Measurements from ENCODE around the gene ITLN2.
"Not testable (repeated sequence)": the region's sequence is repeated elsewhere in the genome, so short reads cannot be mapped to it uniquely, and the experiment has no call there.

The ITLN2 gene

DNA sequence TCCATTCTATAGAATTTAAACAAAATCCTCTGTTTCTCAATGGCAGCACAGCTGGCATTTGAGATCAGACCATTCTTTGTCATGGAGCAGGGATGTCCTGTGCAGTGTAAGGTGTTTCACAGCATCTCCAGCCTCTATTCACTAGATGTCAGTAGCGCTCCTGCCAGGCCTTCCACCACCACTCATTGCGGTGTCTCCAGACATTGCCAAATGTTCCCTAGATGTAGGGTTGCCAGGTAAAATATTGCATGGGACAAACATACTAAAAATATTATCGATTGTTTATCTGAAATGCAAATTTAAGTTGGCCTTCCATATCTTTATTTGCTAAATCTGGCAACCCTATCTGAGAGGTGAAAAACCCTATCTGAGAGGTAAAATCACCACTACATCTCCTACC lies 11.7 kb downstream of the ITLN2 start:
- Histone ChIP-seq H3K27me3 (ENCODE audit: control insufficient read depth in 5 of 5, insufficient read depth in 4 of 5, low read length in 5 of 5) (peaks cover 0 to 7% (median 2%) of the 10 kb centered on the region in 5 donors), H3K4me1 (ENCODE audit: control insufficient read depth in 5 of 5, insufficient read depth in 5 of 5, low read length in 5 of 5) (no peaks in the 10 kb centered on the region), H3K27ac (ENCODE audit: low read depth, low read length) (no peak overlapping the region), H3K9ac (ENCODE audit: low read length in 5 of 5) (no peak overlapping the region), H3K4me3 (ENCODE audit: low read depth in 1 of 5, low read length in 5 of 5) (no peak overlapping the region), H3K9me3 (ENCODE audit: control insufficient read depth in 5 of 5, low read length in 5 of 5) (peaks cover 0 to 4% (median 0%) of the 10 kb centered on the region in 5 donors), H3K36me3 (ENCODE audit: control insufficient read depth in 5 of 5, insufficient read depth in 5 of 5, low read length in 5 of 5) (no peaks in the 10 kb centered on the region)

- not testable (repeated sequence) for H3K27me3 ChIP-seq (ENCODE audit: control insufficient read depth in 5 of 5, insufficient read depth in 4 of 5, low read length in 5 of 5); H3K9me3 ChIP-seq (ENCODE audit: control insufficient read depth in 5 of 5, low read length in 5 of 5); H3K4me3 ChIP-seq (ENCODE audit: low read depth in 1 of 5, low read length in 5 of 5); H3K9ac ChIP-seq (ENCODE audit: low read length in 5 of 5); H3K4me1 ChIP-seq (ENCODE audit: control insufficient read depth in 5 of 5, insufficient read depth in 5 of 5, low read length in 5 of 5); H3K36me3 ChIP-seq (ENCODE audit: control insufficient read depth in 5 of 5, insufficient read depth in 5 of 5, low read length in 5 of 5); H3K27ac ChIP-seq (ENCODE audit: low read depth, low read length)
These were observed 17.9 kb downstream of the ITLN2 start for GRCh38 chr1:160936666-160937065.

GRCh38 chr1:160935527-160936258 lies 18.9 kb downstream of the ITLN2 start:
- Histone ChIP-seq H3K9ac (ENCODE audit: low read length in 5 of 5) (no peak overlapping the region), H3K9me3 (ENCODE audit: control insufficient read depth in 5 of 5, low read length in 5 of 5) (no peaks in the 10 kb centered on the region), H3K27ac (ENCODE audit: low read depth, low read length) (no peak overlapping the region), H3K4me3 (ENCODE audit: low read depth in 1 of 5, low read length in 5 of 5) (no peak overlapping the region), H3K36me3 (ENCODE audit: control insufficient read depth in 5 of 5, insufficient read depth in 5 of 5, low read length in 5 of 5) (no peaks in the 10 kb centered on the region), H3K27me3 (ENCODE audit: control insufficient read depth in 5 of 5, insufficient read depth in 4 of 5, low read length in 5 of 5) (no peaks in the 10 kb centered on the region), H3K4me1 (ENCODE audit: control insufficient read depth in 5 of 5, insufficient read depth in 5 of 5, low read length in 5 of 5) (peaks cover 0 to 6% (median 5%) of the 10 kb centered on the region in 5 donors)

DNA sequence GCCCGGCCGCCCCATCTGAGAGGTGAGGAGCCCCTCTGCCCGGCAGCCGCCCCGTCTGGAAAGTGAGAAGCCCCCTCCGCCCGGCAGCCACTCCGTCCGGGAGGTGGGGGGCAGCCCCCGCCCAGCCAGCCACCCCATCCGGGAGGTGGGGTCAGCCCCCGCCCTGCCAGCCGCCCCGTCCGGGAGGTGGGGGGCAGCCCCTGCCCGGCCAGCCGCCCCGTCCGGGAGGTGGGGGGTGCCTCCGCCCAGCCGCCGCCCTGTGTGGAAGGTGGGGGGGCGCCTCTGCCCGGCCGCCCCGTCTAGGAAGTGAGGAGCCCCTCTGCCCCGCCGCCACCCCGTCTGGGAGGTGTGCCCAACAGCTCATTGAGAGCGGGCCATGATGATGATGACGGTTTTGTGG lies 21.3 kb downstream of the ITLN2 start:
- H3K4me1 ChIP-seq (ENCODE audit: control insufficient read depth in 5 of 5, insufficient read depth in 5 of 5, low read length in 5 of 5); H3K4me3 ChIP-seq (ENCODE audit: low read depth in 1 of 5, low read length in 5 of 5); H3K27ac ChIP-seq (ENCODE audit: low read depth, low read length); H3K9ac ChIP-seq (ENCODE audit: low read length in 5 of 5); H3K36me3 ChIP-seq (ENCODE audit: control insufficient read depth in 5 of 5, insufficient read depth in 5 of 5, low read length in 5 of 5); H3K9me3 ChIP-seq (ENCODE audit: control insufficient read depth in 5 of 5, low read length in 5 of 5); H3K27me3 ChIP-seq (ENCODE audit: control insufficient read depth in 5 of 5, insufficient read depth in 4 of 5, low read length in 5 of 5): not testable (repeated sequence)

GRCh38 chr1:160925652-160926244 lies 28.9 kb downstream of the ITLN2 start:
- no peaks in the 10 kb centered on the region for H3K4me1 ChIP-seq (ENCODE audit: control insufficient read depth in 5 of 5, insufficient read depth in 5 of 5, low read length in 5 of 5)
- no peak overlapping the region for H3K27ac ChIP-seq (ENCODE audit: low read depth, low read length)
- no peak overlapping the region for H3K4me3 ChIP-seq (ENCODE audit: low read depth in 1 of 5, low read length in 5 of 5)
- no peaks in the 10 kb centered on the region for H3K36me3 ChIP-seq (ENCODE audit: control insufficient read depth in 5 of 5, insufficient read depth in 5 of 5, low read length in 5 of 5)
- H3K27me3 ChIP-seq (ENCODE audit: control insufficient read depth in 5 of 5, insufficient read depth in 4 of 5, low read length in 5 of 5), result no peaks in the 10 kb centered on the region
- no peak overlapping the region for H3K9ac ChIP-seq (ENCODE audit: low read length in 5 of 5)
- peaks cover 0 to 7% (median 0%) of the 10 kb centered on the region in 5 donors for H3K9me3 ChIP-seq (ENCODE audit: control insufficient read depth in 5 of 5, low read length in 5 of 5)

DNA sequence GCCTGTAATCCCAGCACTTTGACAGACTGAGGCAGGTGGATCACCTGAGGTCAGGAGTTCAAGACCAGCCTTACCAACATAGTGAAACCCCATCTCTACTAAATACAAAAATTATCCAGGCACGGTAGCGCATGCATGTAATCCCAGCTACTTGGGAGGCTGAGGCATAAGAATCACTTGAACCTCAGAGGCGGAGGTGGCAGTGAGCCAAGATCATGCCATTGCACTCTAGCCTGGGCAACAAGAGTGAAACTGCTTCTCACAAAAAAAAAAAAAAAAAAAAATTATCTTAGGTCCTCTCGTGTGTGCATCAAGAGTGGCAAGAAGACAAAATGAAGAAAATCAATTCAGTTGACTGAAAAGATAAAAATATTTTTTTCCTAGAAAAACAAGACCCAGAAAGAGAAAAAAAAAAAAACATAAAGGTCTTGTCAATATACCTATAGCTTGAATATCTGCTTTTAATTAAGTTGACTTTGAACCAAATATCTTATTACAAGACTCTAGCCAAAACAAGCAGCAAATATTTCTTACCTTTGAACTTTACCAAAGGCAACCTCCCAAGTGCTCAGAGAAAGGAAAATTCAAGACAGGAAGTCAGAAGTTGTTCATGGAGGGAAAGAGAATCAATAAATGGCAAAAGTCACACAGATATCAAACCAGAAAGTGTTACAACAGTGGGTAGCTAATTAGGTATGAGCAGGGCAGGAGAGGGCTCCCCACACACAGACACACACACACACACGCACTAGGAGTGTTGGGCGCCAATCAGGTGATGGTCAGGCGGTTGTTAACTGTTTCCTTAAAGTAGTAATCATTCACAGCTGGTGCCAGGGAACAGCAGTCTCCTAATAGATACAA lies 29.6 kb downstream of the ITLN2 start:
- no peaks in the 10 kb centered on the region for H3K36me3 ChIP-seq (ENCODE audit: control insufficient read depth in 5 of 5, insufficient read depth in 5 of 5, low read length in 5 of 5)
- no peaks in the 10 kb centered on the region for H3K27me3 ChIP-seq (ENCODE audit: control insufficient read depth in 5 of 5, insufficient read depth in 4 of 5, low read length in 5 of 5)
- peaks cover 0 to 7% (median 0%) of the 10 kb centered on the region in 5 donors for H3K9me3 ChIP-seq (ENCODE audit: control insufficient read depth in 5 of 5, low read length in 5 of 5)
- H3K9ac ChIP-seq (ENCODE audit: low read length in 5 of 5), result no peak overlapping the region
- no peak overlapping the region for H3K27ac ChIP-seq (ENCODE audit: low read depth, low read length)
- no peaks in the 10 kb centered on the region for H3K4me1 ChIP-seq (ENCODE audit: control insufficient read depth in 5 of 5, insufficient read depth in 5 of 5, low read length in 5 of 5)
- H3K4me3 ChIP-seq (ENCODE audit: low read depth in 1 of 5, low read length in 5 of 5), result no peak overlapping the region

- no peaks in the 10 kb centered on the region for H3K4me1 ChIP-seq (ENCODE audit: control insufficient read depth in 5 of 5, insufficient read depth in 5 of 5, low read length in 5 of 5)
- no peaks in the 10 kb centered on the region for H3K9me3 ChIP-seq (ENCODE audit: control insufficient read depth in 5 of 5, low read length in 5 of 5)
- no peak overlapping the region for H3K27ac ChIP-seq (ENCODE audit: low read depth, low read length)
- no peak overlapping the region for H3K9ac ChIP-seq (ENCODE audit: low read length in 5 of 5)
- no peaks in the 10 kb centered on the region for H3K36me3 ChIP-seq (ENCODE audit: control insufficient read depth in 5 of 5, insufficient read depth in 5 of 5, low read length in 5 of 5)
- no peaks in the 10 kb centered on the region for H3K27me3 ChIP-seq (ENCODE audit: control insufficient read depth in 5 of 5, insufficient read depth in 4 of 5, low read length in 5 of 5)
- H3K4me3 ChIP-seq (ENCODE audit: low read depth in 1 of 5, low read length in 5 of 5), result no peak overlapping the region
These were observed 37.9 kb downstream of the ITLN2 start for GRCh38 chr1:160916666-160917065.

GRCh38 chr1:160913229-160913628 lies 41.4 kb downstream of the ITLN2 start:
- H3K4me1 ChIP-seq (ENCODE audit: control insufficient read depth in 5 of 5, insufficient read depth in 5 of 5, low read length in 5 of 5); H3K27me3 ChIP-seq (ENCODE audit: control insufficient read depth in 5 of 5, insufficient read depth in 4 of 5, low read length in 5 of 5); H3K9me3 ChIP-seq (ENCODE audit: control insufficient read depth in 5 of 5, low read length in 5 of 5); H3K27ac ChIP-seq (ENCODE audit: low read depth, low read length); H3K4me3 ChIP-seq (ENCODE audit: low read depth in 1 of 5, low read length in 5 of 5); H3K9ac ChIP-seq (ENCODE audit: low read length in 5 of 5); H3K36me3 ChIP-seq (ENCODE audit: control insufficient read depth in 5 of 5, insufficient read depth in 5 of 5, low read length in 5 of 5): not testable (repeated sequence)

DNA sequence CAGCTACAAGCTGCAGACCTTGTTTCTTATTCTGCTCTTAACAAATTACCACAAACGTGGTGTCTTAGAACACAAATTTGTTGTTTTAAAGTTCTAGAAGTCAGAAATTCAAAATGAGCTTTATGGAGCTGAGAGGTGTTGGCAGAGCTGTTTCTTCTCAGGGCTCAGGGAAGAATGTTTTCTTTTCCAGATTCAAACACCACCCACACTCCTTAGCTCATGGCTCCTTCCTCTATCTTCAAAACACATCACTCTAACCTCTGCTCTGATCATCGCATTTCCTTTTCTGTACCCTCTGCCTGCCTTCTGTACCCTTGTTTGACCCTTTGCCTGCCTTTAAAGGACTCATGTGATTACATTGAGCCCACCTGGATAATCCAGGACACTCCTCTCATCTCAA lies 42.7 kb downstream of the ITLN2 start:
- Histone ChIP-seq H3K4me1 (ENCODE audit: control insufficient read depth in 5 of 5, insufficient read depth in 5 of 5, low read length in 5 of 5) (no peaks in the 10 kb centered on the region), H3K9ac (ENCODE audit: low read length in 5 of 5) (no peak overlapping the region), H3K4me3 (ENCODE audit: low read depth in 1 of 5, low read length in 5 of 5) (no peak overlapping the region), H3K27ac (ENCODE audit: low read depth, low read length) (no peak overlapping the region), H3K36me3 (ENCODE audit: control insufficient read depth in 5 of 5, insufficient read depth in 5 of 5, low read length in 5 of 5) (no peaks in the 10 kb centered on the region), H3K27me3 (ENCODE audit: control insufficient read depth in 5 of 5, insufficient read depth in 4 of 5, low read length in 5 of 5) (peaks cover 0 to 3% (median 0%) of the 10 kb centered on the region in 5 donors), H3K9me3 (ENCODE audit: control insufficient read depth in 5 of 5, low read length in 5 of 5) (no peaks in the 10 kb centered on the region)

GRCh38 chr1:160911441-160911840 lies 43.2 kb downstream of the ITLN2 start:
- no peak overlapping the region for H3K4me3 ChIP-seq (ENCODE audit: low read depth in 1 of 5, low read length in 5 of 5)
- H3K27me3 ChIP-seq (ENCODE audit: control insufficient read depth in 5 of 5, insufficient read depth in 4 of 5, low read length in 5 of 5), result peaks cover 0 to 3% (median 0%) of the 10 kb centered on the region in 5 donors
- H3K9ac ChIP-seq (ENCODE audit: low read length in 5 of 5), result no peak overlapping the region
- H3K9me3 ChIP-seq (ENCODE audit: control insufficient read depth in 5 of 5, low read length in 5 of 5), result no peaks in the 10 kb centered on the region
- no peak overlapping the region for H3K27ac ChIP-seq (ENCODE audit: low read depth, low read length)
- no peaks in the 10 kb centered on the region for H3K4me1 ChIP-seq (ENCODE audit: control insufficient read depth in 5 of 5, insufficient read depth in 5 of 5, low read length in 5 of 5)
- H3K36me3 ChIP-seq (ENCODE audit: control insufficient read depth in 5 of 5, insufficient read depth in 5 of 5, low read length in 5 of 5), result no peaks in the 10 kb centered on the region
